Measurements from ENCODE around the gene APLF.

- no peak for TF ChIP-seq CTCF (conservative IDR thresholded peaks at IDR 0.05; ENCODE audit: low read depth, low read length)
- no peak for TF ChIP-seq EZH2phosphoT487 (IDR thresholded peaks at IDR 0.05; ENCODE audit: borderline replicate concordance, low read length)
Measured at GRCh38 chr2:68476454-68476853, 9.1 kb downstream of the APLF start.
